Erythroblast (primary cell): ENCODE measurements around the gene LRRC49.

Experiments used
- DNase-seq, 2 experiments: peaks; one replicate each; lab custom pipeline; 2025; lab: John Stamatoyannopoulos, UW
- GATA1 ChIP-seq: IDR thresholded peaks from 2 replicates; pipeline ENCODE4 v1.6.1; 2011; ENCODE audit warnings: low read depth, mild to moderate bottlenecking, control low read depth, low read length, moderate library complexity
- POLR2A ChIP-seq: IDR thresholded peaks from 2 replicates; pipeline ENCODE4 v1.6.1; 2011; ENCODE audit warnings: mild to moderate bottlenecking, low read length

LRRC49 gene

GRCh38 chr15:71050461-71050860, 157.8 kb downstream of the LRRC49 start:
- TF ChIP-seq GATA1 (no peak), POLR2A (no peak)

DNA sequence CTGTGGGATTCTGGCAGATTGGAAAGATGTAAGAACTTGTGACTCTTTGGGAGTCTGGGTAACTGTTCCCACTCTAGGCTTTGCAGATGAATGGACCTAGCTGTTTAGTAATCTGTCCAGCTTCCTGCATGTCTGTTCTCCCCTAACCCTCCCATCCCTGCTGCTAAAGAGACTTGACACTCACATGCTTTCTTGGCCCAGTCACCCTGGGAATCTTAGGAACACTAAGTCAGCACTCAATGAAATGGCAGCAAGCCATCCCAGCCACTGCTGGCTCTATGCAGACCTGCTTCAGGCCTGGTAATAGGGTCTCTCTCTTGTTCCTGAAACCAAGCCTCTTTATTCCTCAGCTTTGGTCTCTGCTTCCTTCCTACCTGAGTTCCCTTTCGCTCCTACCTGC, 158.9 kb downstream of the LRRC49 start:
- TF ChIP-seq GATA1 = no peak
- TF ChIP-seq POLR2A = no peak
- DNase-seq = no peak

More at GRCh38 chr15:71050461-71050860, 157.8 kb downstream of the LRRC49 start:
- no peak for DNase-seq

- no peak for DNase-seq
- TF ChIP-seq POLR2A (no peak), GATA1 (no peak)
These were observed 159.7 kb downstream of the LRRC49 start for GRCh38 chr15:71052356-71052755.

DNA sequence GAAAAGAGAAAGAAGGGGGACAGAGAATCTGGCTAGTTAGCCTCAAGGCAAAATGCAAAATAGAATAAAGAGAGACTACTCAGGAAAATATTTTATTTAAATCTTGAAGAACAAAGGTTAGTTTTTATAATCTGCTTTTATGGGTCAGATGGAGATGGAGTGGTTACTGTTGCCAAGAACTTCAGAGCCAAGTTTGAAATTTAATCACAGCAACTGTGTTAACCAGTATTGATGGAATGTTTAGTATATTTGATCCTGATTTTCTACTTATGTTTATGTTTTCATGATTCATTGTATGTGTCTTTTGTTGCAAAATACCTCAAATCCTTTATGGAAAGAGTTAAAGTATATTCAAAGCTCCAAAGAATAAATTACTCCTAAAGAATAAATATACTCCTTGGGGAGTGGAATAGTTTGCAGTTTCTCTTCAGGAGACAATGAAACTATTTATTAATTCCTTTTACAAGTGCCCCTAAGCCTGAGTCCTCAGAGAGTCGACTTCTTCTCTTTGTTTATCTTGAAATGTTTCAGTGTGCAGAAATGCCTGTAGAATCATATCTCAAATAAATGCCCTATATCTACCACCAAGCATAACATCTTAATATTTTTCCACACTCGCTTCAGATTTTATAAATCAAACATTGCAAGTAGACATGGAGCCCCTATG, 161.8 kb downstream of the LRRC49 start:
- DNase-seq = no peak
- TF ChIP-seq GATA1 (no peak), POLR2A (no peak)

DNA sequence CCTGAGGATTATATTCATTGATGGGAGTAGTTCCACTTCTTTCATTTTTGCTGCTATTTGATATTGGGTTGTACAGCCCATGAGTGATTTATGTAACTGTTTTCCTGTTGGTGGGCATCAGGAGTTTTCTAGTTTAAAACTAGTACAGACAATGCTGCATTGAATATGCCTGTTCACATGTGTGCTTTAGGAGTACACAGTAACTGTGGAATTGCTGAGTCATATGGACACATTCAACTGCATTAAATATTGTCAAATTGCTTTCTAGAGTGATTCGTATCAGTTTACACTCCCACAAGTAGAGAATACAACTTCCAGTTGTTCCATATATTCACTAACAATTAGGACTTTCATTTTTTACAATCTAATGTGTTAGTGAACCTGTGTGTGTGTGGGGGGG, 162.8 kb downstream of the LRRC49 start:
- no peak for TF ChIP-seq POLR2A
- no peak for TF ChIP-seq GATA1
- no peak for DNase-seq

- TF ChIP-seq GATA1 (no peak), POLR2A (no peak)
- DNase-seq = no peak
These were observed 163.5 kb downstream of the LRRC49 start for GRCh38 chr15:71056111-71056510.

DNA sequence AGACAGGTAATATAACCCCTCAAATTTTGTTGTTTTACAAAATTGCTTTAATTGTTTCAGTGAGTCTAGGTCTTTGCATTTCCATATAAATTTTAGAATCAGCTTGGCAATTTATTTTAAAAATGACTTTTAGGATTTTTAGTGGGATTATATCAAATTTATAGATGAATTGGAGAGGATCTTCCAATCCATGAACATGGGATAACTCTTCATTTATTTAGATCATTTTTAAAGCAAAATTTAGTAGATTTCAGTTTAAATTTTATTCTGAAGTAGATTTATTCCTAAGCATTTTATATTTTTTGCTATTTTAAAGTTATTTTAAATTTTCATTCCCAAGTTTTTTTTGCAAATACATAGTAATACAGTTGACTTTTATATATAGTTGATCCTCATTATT, 164.5 kb downstream of the LRRC49 start:
- no peak for TF ChIP-seq GATA1
- TF ChIP-seq POLR2A = no peak

GRCh38 chr15:71057581-71057980, 165.0 kb downstream of the LRRC49 start:
- no peak for TF ChIP-seq POLR2A
- no peak for DNase-seq

More for the DNA sequence above, 164.5 kb downstream of the LRRC49 start:
- DNase-seq = no peak

DNA sequence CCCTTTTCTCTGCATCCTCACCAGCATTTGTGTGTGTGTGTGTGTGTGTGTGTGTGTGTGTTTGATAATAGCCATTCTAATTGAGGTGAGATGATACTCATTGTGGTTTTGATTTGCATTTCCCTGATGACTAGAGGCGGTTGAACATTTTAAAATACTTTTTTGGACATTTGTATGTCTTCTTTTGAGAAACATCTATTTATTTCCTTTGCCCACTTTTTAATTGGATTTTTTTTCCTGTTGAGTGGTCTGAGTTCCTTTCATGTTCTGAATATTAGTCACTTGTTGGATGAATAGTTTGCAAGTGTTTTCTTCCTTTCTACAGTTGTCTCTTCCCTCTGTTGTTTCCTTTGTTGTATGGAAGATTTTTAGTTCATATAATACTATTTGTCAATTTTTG, 168.4 kb downstream of the LRRC49 start:
- no peak for TF ChIP-seq POLR2A
- TF ChIP-seq GATA1 = no peak
- no peak for DNase-seq

DNA sequence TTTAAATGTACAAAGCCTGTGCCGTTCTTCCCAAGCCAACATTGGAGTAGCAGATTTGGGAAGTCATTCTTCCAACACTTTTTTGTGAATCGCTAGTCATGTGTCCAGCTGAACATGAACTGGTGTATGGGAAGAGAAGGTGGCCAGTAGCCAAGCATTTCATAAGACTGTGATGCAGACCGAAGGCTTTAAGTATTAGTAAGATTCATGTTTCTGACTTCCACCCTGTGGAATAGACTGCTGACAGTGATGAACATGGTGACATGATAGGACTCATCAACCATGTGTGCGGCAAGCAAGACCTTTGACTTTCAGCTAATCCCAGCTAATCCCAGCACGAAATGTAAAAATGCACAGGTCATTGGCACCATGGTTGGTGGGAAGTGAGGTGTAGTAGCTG, 174.4 kb downstream of the LRRC49 start:
- no peak for DNase-seq

DNA sequence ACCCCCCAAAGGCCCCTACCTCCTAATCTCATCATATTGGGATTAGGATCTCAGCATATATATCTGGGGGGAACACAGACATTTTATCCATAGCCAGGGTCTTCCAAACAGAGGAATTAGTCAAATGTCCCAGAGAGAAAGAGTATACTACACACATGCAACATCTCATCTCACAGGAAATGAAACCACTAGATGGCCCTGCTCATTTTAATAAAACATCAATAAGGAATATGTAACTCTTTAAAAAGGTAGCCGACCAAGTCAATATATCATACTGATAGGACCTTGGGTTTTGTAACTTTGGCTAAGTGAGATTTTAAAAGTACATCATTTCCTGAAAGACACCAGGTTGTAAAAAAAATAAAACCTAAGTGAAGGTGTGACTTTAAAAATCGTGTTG, 177.1 kb downstream of the LRRC49 start:
- DNase-seq = no peak
- no peak for TF ChIP-seq POLR2A
- no peak for TF ChIP-seq GATA1

More for the DNA sequence above, 174.4 kb downstream of the LRRC49 start:
- TF ChIP-seq POLR2A = no peak
- TF ChIP-seq GATA1 = no peak

- TF ChIP-seq GATA1 (no peak), POLR2A (no peak)
- no peak for DNase-seq
These were observed 178.9 kb downstream of the LRRC49 start for GRCh38 chr15:71071529-71071928.

DNA sequence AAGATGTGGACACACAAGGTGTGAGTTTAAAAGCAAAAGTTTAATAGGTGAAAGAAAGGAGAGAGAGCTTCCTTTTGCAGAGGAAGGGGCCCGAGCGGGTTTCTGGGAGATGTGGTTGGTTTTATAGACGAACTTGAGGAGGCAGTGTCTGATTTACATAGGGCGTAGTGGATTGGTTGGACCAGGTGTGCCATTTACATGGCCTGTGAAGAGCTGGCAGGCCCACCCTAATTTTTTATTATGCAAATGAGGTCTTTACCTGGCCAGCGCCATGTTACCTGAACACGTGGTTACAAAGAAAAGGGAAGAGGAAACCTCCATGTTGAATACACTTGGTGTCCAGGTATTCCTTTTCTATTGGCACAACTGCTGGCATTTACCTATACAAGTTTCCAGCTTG, 179.8 kb downstream of the LRRC49 start:
- DNase-seq = no peak

DNA sequence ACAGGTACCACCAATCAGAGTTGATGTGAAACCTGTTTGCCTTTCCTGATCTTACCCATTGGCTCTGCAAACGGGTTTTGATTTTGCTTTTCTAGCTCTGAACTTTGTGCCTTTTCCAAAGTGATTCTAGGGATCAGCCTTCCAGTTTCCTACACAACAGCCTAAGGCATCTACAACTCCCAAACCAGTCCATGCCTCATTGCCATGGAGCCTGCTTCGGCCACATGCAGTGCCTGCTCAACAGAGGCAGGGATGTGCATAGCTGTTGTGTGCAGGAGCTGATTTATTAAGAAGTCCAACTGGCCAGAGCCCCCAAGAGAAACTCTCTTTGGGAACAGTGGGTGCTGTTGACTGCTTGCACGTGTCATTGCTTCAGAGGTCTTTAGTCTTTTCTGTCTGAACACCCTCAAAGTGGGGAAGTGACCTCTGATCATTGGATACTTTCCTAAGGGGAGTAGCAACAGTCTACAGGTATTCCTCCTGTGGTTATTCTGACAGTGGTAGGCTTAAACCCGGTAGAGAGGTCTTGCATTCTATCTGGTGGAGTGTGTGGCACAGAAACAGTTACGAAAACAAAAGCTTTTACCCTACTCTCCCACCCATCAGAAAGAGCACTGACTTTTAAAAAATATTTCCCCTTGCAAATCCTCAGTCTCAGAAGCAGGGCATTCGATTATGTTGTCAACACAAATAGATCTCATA, 186.0 kb downstream of the LRRC49 start:
- DNase-seq = no peak
- TF ChIP-seq POLR2A = no peak
- no peak for TF ChIP-seq GATA1

More for the DNA sequence above, 179.8 kb downstream of the LRRC49 start:
- no peak for TF ChIP-seq POLR2A
- TF ChIP-seq GATA1 = no peak

DNA sequence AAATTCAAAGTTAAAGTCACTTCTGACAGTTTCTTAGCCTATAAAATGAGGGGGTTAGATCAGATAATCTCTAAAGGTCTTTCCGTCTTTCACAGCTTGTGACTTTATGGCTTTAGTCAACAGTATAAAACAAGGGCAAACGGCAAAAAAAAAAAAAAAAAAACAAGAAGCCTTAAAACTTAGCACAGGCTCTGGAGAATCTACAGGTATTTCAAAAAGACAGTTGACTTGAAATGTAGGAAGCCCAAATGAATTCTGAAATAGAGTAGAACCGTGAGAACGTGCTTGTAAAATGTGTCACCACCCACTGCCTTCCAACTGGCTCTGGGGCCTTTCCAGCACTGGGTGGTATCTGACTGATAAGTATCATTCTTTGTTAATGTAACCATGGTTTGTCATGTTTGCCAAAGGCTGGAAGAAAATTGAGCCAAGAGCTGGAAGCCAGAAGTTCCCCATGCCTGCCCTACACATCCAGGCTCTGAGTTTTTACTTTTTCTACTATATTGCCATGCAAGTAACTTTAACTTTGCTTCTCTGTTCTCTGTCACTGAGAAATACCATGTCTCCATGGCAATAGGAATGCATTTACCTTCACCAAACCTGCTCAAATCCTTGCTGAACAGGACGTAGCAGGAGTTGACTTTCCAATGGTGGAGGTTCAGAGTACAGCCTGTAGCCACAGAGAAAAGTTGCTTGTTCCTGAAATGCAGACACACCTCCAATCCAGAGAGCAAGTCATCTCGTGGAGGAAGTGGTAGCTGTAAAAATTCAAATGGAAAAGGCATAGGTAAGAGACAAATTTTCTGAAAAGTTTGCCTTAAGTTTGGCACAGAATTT, 186.8 kb downstream of the LRRC49 start:
- TF ChIP-seq POLR2A (no peak), GATA1 (no peak)
- no peak for DNase-seq
